ENCODE results near the gene TUBB3.

DNA sequence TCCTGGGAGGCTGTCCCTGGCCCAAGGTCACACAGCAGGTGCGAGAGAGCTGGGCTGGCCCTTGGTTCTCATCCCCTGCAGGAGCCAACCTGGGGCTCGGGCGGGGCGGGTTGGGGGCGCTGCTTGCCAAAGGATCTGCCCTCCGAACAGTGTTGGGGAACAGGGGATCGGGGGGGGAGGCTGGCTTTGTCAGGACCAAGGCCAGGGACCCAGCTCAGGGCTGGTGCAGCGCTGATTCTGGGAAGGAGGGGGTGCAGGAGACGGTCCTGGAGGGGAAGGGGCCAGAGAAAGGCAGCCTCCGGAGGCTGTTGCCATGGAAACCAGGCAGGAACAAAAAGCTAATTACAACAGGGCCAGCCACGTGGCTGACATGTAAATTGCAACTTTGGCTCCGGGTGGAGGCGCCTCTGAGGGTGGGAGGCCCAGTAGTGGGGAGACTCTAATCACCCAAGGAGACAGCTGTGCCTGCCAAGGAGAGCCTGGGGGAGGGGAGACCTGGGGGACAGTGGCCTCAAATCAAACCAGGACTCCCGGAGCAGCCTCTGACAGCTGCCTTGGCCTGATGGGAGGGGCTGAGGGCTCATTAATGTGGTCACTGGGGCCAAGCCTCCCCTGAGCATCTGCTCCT is 1.3 kb downstream of the TUBB3 start:
- TF ChIP-seq, protein P1, sequence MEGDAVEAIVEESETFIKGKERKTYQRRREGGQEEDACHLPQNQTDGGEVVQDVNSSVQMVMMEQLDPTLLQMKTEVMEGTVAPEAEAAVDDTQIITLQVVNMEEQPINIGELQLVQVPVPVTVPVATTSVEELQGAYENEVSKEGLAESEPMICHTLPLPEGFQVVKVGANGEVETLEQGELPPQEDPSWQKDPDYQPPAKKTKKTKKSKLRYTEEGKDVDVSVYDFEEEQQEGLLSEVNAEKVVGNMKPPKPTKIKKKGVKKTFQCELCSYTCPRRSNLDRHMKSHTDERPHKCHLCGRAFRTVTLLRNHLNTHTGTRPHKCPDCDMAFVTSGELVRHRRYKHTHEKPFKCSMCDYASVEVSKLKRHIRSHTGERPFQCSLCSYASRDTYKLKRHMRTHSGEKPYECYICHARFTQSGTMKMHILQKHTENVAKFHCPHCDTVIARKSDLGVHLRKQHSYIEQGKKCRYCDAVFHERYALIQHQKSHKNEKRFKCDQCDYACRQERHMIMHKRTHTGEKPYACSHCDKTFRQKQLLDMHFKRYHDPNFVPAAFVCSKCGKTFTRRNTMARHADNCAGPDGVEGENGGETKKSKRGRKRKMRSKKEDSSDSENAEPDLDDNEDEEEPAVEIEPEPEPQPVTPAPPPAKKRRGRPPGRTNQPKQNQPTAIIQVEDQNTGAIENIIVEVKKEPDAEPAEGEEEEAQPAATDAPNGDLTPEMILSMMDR (IDR thresholded peaks at IDR 0.05): no peak
- no peak for TF ChIP-seq POLR2A (IDR thresholded peaks at IDR 0.05)

Data from right lobe of liver (tissue), 4 donors.